Measurements from ENCODE around the gene AKAP13. TPM values are rescaled to one million over a fixed set of nuclear protein-coding genes. Genes with fewer than 3 reads are reported as not detected.

The AKAP13 gene
- total and polyA plus RNA-seq, 2 of the 13 experiments (the other 11 are each of a cell fraction or from before 2014, with no cell fraction given): 6.7 to 27.1 TPM

DNA sequence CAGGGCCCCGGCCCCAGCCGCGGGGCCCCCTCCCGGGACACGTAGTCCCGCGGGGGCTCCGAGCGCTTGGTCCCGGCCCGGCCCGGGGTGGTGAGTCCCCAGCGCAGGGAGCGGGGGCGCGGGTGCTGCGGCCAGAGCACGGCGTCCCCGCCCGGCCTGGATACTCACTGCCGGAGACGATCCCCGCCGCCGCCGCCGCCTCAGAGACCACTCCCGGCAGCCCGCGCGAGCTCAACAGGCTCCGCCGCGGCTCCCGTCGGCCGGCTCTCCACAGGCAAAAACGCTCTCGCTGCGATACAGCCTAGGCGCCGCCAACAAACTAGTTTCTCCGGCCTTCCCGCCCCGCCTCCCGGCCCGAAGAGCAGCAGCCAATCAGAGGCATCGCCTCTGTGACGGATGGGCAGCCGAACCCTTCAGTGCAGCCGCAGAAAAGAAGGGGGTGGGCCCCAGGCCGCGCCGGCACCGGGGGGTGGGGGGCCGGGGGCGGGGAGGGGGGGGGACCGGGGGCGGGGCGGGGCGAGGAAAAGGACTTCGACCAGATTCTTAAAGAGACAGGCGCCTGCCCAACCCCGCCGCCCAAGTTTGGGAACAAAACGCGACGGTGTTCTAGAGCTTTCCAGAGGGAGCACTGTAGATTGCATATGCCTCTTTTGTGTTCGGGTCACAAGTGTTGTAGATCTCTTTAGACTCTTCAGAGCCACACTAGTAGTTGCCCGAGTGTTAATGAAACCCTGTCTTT lies 414.4 kb downstream of the AKAP13 start, which contains the start of gene KLHL25 (continued):
- TF ChIP-seq DZIP1 (CRISPR knock-in tag; IDR thresholded peaks at IDR 0.05) (no peak), EED (CRISPR knock-in tag; IDR thresholded peaks at IDR 0.05) (no peak), ZFP37 (CRISPR knock-in tag; IDR thresholded peaks at IDR 0.05; ENCODE audit: borderline replicate concordance) (no peak), GMEB2 (CRISPR knock-in tag; IDR thresholded peaks at IDR 0.05; ENCODE audit: low read depth) (no peak), MEIS1 (CRISPR knock-in tag; IDR thresholded peaks at IDR 0.05; ENCODE audit: borderline replicate concordance) (no peak), ZNF513 (CRISPR knock-in tag; conservative IDR thresholded peaks at IDR 0.05) (no peak), ZNF781 (CRISPR knock-in tag; IDR thresholded peaks at IDR 0.05; ENCODE audit: borderline replicate concordance, not compliant biosample characterization) (no peak), ZNF33B (CRISPR knock-in tag; IDR thresholded peaks at IDR 0.05) (no peak), ZNF709 (CRISPR knock-in tag; IDR thresholded peaks at IDR 0.05) (no peak), CSRNP1 (CRISPR knock-in tag; IDR thresholded peaks at IDR 0.05) (no peak), ZNF484 (CRISPR knock-in tag; IDR thresholded peaks at IDR 0.05; ENCODE audit: borderline replicate concordance, low read depth) (no peak), CENPX (CRISPR knock-in tag; IDR thresholded peaks at IDR 0.05) (no peak), NFYC (CRISPR knock-in tag; IDR thresholded peaks at IDR 0.05) (peak; percentile 90), CEBPG (CRISPR knock-in tag; IDR thresholded peaks at IDR 0.05) (no peak), AGO1 (IDR thresholded peaks at IDR 0.05; ENCODE audit: low read depth, low read length, poor library complexity, severe bottlenecking) (no peak), ZNF747 (CRISPR knock-in tag; IDR thresholded peaks at IDR 0.05; ENCODE audit: borderline replicate concordance) (no peak), NCOA1 (CRISPR knock-in tag; IDR thresholded peaks at IDR 0.05) (no peak)
- TF ChIP-seq, protein P1, sequence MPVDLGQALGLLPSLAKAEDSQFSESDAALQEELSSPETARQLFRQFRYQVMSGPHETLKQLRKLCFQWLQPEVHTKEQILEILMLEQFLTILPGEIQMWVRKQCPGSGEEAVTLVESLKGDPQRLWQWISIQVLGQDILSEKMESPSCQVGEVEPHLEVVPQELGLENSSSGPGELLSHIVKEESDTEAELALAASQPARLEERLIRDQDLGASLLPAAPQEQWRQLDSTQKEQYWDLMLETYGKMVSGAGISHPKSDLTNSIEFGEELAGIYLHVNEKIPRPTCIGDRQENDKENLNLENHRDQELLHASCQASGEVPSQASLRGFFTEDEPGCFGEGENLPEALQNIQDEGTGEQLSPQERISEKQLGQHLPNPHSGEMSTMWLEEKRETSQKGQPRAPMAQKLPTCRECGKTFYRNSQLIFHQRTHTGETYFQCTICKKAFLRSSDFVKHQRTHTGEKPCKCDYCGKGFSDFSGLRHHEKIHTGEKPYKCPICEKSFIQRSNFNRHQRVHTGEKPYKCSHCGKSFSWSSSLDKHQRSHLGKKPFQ (CRISPR knock-in tag; IDR thresholded peaks at IDR 0.05; ENCODE audit: insufficient replicate concordance): no peak
- TF ChIP-seq, protein P2, sequence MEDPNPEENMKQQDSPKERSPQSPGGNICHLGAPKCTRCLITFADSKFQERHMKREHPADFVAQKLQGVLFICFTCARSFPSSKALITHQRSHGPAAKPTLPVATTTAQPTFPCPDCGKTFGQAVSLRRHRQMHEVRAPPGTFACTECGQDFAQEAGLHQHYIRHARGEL (CRISPR knock-in tag; IDR thresholded peaks at IDR 0.05): no peak
